ENCODE data around the gene RCOR2.
"Not testable (repeated sequence)": the region's sequence is repeated elsewhere in the genome, so short reads cannot be mapped to it uniquely, and the experiment has no call there.

RCOR2 gene

GRCh38 chr11:63916837-63917691 is at the start of gene RCOR2:
Gene RCOR2 (minus strand): TSS chr11:63917164. CDS start chr11:63916456, 708 bp downstream.
- DNase-seq, result peak in 55 of 56 donors; percentile 17 to 91 (median 79)

DNA sequence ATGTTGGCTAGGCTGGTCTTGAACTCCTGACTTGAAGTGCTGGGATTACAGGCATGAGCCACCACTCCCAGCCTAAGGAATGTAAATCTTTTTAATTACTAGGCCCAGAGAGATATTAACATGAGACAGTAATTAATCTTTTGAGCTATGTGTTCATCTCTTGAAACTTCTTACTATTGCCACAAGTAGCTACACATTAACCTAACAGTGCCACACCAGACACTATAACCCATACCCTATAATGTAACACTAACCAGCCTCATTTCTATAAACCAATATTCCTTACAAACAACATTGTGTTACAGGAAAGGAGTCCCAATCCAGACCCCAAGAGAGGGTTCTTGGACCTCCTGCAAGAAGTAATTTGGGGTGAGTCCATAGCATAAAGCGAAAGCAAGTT is 49.5 kb upstream of the RCOR2 start:
- no peak for DNase-seq

DNA sequence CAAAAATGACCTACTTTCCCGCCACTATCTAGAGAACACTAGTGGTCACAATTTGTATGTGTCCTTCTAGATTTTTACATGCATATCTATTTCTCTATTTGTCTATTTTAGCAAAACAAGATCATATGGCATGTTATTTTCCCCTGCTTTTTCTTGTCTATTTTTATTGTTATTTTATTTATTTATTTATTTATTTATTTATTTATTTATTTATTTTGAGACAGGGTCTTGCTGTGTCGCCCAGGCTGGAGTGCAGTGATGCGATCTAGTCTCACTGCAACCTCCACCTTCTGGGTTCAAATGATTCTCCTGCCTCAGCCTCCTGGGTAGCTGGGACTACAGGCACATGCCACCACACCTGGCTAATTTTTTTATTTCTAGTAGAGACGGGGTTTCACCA is 46.9 kb upstream of the RCOR2 start:
- DNase-seq, result not testable (repeated sequence)

- no peak for DNase-seq
Observed at GRCh38 chr11:63961608-63962412, 44.8 kb upstream of the RCOR2 start.

GRCh38 chr11:63958008-63958407 is 41.0 kb upstream of the RCOR2 start:
- DNase-seq, result no peak

DNA sequence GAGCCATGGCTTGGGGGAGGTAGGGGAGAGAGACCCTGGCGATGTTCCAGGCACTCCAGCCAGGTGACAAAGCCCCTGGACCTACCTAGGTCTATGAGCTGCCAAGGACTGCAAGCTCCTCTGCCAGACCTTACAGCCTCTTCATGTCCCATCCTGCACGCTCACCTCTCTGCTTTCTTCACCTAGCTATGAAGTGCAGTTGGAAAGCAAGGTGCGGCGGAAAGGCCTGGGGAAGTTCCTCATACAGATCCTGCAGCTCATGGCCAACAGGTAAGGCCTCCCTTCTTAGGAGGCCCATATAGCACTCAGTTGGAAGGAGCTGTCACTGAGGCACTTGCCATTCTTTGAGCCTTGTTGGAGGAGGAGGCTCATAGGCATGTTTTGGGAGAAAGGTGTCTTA is 35.6 kb upstream of the RCOR2 start:
- DNase-seq, result no peak

- no peak for DNase-seq
Observed at GRCh38 chr11:63951779-63952536, 35.0 kb upstream of the RCOR2 start.

DNA sequence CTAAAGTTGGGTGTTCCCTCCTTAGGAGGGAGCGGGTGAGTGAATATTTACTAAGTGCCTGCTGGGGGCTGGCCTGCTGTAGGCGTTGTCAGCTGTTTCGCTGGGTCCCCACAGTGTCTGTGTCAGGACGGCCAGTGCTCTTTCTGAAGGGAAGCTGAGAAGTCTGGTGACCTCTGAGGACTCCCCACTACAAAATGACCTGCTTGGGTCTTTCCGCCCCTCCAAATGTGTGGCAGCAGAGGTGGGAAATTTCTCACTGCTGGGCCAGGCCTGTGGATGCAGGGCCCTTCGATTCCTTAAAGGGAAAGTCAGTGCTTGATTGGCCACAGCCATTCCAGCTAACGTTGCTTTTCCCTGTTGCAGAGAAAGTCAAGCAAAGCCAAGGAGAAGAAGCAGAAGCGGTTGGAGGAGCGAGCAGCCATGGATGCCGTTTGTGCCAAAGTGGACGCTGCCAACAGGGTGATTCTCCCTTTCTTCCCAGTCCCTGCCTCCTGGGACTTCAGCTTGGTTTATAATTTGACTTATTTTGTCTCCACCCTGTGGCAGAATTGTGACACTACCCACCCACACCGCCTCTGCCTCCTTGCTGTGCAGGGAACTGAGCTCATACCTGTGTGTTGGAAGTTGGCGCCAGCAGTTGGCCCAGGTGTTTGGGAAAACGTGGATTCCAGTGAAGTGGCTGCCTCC is 28.7 kb upstream of the RCOR2 start:
- DNase-seq, result peak in 54 of 56 donors; percentile 9 to 86 (median 64)

DNA sequence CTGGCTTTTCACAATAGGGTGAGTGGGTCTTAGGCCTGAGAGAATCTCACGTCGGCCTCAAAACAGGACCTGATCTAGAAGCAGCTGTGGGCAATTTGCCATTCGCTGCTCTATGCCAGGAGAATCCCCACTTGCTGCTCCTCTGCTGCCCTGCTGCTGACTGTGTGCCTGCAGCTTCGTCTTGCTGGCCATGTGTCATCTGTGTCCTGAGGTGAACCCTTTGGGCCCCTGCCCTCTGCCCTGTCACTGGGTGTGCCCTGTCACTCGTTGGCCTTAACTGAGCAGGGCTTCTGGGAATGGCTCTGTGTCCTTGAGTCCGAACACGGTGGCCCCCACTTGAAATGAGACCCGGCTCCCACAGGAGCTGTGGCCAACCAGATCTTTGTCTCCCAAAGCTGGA is 28.0 kb upstream of the RCOR2 start:
- DNase-seq, result peak in 3 of 56 donors; percentile 3 to 26 (median 12)

- no peak for DNase-seq
Observed at GRCh38 chr11:63942803-63943202, 25.8 kb upstream of the RCOR2 start.

DNA sequence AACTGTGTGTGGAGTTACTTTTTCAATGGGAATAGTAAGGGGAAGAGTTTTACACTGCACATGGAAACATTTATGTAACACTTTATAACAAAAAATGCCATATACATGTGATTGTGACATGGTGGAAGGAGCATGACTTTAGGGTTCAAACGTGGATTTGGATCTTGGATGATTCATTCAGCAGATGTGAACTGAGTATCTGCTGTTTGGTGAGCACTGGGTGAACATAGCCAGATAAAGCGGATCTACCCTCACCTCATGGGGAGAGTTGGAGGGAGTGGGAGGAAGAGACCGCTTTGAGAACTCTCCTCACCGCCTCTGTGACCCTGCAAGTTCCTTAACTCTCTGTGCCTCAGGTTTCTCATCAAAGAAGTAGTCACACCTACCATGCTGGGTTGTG is 24.9 kb upstream of the RCOR2 start:
- DNase-seq, result no peak

- DNase-seq, result no peak
Observed at GRCh38 chr11:63940786-63941185, 23.8 kb upstream of the RCOR2 start.

GRCh38 chr11:63939397-63939891 is 22.5 kb upstream of the RCOR2 start:
- DNase-seq, result peak in 4 of 56 donors; percentile 25 to 45 (median 38)

DNA sequence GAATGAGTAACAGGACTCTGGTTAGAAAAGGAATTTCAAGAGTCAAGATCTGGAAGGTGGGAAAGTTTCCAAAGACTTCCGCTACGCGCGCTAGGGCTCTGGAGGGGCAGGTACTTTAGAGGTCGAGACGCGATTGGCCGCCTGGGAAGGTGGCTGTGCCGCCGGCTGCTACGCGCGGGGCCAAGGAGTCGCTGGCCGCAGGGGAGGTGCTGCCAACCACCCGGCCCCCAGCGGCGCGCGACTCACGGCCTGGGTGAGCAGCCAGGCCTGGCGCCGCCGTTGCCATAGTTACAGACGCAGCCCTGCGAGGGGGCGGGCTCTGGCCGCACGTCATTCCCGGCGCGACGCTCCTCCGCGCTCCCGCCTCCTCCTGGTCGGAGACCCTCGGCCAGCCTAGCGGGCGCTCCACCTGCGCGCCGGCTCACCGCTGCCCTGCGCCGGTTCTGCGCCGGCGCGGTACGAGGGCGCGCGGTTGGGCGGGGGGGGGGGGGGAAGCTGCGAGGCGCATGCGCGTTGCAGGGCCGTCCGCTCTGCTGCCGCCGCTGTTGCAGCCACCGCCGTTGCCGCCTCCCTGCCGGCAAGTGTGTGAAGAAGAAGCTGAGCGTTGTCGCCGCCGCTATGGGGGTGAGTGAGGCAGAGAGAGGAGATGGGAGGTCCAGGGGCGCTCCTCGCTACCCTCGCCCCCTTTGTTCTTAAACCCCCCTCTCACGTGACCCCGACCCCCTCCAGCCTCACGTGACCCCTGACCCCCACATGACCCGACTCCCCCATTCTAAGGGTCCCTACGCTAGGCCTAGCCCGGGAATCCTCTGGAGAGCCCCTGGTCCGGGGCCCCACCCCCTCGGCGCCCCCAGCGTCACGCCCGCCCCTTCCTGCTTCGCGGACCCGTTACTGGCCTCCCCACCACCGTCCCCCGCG is 21.8 kb upstream of the RCOR2 start, which contains the start of gene NAA40:
Gene NAA40 (plus strand): TSS at position 524 of the 918 bp plus-strand sequence. CDS start 95 bp downstream, at position 619.
- DNase-seq, result peak in 55 of 56 donors; percentile 43 to 93 (median 77)

DNA sequence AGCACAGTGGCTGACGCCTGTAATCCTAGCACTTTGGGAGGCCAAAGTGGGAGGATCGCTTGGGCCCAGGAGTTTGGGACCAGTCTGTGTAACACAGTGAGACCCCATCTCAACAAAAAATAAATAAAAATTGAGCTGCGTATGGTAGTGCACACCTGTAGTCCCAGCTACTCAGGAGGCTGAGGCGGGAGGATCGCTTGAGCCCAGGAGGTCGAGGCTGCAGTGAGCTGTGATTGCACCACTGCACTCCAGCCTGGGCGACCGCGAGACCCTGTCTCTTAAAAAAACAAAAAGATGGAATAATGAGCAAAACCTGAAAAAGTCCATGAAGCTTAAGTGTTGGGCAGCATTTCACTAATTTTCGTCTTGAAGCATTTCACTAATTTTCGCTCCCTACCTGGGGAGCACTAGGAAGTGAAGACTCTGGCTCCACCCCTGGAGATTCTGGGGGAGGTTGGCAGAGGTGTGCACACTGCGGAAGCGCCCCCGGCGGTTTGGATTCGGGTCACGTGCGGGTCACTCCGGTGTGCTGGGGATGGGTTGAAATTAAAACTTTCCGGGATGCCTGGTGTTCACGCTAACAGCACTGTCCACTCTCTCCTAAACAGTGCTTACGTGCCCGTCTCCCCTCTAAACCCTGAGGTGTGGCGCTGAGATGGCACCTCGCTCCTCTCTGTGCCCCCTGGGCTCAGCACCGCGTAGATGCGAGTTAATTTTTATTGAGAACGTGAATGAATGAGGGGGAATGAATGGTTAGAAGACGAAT is 20.9 kb upstream of the RCOR2 start:
- DNase-seq, result peak in 1 of 56 donors; percentile 45

- DNase-seq, result peak in 13 of 56 donors; percentile 11 to 48 (median 34)
Observed at GRCh38 chr11:63933459-63933858, 16.5 kb upstream of the RCOR2 start.

GRCh38 chr11:63931876-63932275 is 14.9 kb upstream of the RCOR2 start:
- DNase-seq, result no peak

DNA sequence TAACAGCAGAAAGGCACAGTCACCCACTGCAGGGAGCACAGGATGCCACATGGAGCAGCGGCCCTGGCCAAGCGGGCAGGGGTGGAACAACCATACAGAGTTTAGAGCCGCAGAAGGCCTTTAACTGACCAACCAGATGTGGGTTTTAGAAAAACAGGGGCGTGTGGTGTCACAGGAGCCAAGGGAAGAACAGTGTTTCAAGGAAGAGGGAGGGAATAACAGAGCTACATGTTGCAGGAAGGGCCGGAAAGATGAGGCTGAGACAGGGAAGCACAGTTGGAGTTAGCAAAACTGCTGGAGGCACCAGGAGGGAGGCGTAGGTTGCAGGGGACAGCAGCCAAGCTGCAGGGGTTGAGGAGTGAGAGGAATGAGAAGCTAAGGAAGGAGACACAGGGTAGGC is 14.1 kb upstream of the RCOR2 start:
- DNase-seq, result no peak

- DNase-seq, result no peak
Observed at GRCh38 chr11:63929616-63930015, 12.7 kb upstream of the RCOR2 start.

Data from nucleus accumbens (tissue), 56 donors.